NCI-H526 (cell line): ENCODE measurements around the gene MRPS27.
"Not testable (repeated sequence)": the region's sequence is repeated elsewhere in the genome, so short reads cannot be mapped to it uniquely, and the experiment has no call there.

Experiments
- DNase-seq, 2 experiments: peaks; one replicate each; lab custom pipeline; 2025; lab: John Stamatoyannopoulos, UW

Gene MRPS27

DNA sequence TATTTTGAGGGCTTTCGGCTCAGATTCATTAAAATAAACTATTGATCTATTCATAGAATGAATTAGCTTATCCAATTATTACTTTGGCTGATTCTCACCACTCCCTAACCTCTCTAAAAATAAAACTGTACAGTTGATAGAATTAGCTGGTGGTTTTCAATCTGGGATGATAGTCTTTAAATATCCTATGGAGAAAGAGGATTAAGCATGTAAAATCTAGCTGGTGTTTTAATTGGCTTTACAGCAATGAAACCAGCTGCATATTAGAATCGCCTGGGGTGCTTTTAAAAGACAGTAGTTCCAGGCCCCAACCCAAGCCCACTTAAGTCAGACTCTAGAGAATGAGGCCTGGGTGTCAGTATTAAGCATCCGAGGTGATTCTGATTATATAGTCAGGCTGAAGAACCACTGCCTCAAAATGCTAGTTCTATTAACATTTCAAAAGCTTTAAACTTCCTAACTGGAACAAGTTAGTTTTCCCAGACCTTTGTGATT, 117.7 kb downstream of the MRPS27 start:
- DNase-seq = no peak

GRCh38 chr5:72199681-72200080, 120.4 kb downstream of the MRPS27 start:
- no peak for DNase-seq

GRCh38 chr5:72197393-72197792, 122.6 kb downstream of the MRPS27 start:
- DNase-seq = no peak

- DNase-seq = no peak
Measured at GRCh38 chr5:72195581-72195980, 124.5 kb downstream of the MRPS27 start.

- no peak for DNase-seq
Measured at GRCh38 chr5:72194846-72195245, 125.2 kb downstream of the MRPS27 start.

GRCh38 chr5:72191404-72191803, 128.6 kb downstream of the MRPS27 start:
- no peak for DNase-seq

DNA sequence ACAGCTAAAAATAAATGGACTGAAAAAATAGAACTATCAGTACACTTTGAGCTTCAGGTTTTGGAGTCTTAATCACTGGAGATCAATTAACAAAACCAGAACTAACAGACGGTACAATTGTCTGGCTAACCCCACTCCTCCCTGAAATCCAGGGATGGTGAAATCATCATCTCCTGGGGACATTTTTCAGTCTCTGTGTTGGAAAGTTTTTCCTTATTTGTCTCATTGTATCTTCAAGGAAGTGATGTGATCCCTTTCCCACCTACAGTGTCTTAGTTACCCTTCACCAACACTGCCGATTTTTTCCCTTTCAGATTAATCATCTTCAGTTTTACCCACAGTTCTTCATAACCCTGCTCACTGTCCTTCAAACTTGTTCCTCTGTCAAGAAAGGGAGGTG, 130.9 kb downstream of the MRPS27 start:
- no peak for DNase-seq

DNA sequence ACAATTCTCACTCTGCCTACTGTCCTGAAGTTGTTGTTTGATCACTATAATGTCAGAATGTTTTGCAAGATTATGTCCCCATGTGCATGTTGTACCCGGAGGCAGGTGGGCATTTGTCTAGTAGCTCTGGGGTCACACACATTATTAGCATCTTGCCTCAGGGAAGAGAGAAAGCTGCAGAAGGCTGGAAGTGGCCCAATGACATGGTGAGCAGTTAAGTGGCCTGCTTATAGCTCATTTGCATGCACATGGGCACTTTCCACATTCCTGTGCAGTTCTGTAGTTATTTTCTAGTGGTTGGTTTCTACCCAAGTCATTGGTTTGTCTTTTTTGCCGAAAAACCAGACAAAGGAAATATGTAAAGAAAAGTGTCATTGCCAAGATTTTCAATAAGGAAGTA, 131.9 kb downstream of the MRPS27 start:
- DNase-seq = no peak

- no peak for DNase-seq
Measured at GRCh38 chr5:72187388-72188075, 132.5 kb downstream of the MRPS27 start.

DNA sequence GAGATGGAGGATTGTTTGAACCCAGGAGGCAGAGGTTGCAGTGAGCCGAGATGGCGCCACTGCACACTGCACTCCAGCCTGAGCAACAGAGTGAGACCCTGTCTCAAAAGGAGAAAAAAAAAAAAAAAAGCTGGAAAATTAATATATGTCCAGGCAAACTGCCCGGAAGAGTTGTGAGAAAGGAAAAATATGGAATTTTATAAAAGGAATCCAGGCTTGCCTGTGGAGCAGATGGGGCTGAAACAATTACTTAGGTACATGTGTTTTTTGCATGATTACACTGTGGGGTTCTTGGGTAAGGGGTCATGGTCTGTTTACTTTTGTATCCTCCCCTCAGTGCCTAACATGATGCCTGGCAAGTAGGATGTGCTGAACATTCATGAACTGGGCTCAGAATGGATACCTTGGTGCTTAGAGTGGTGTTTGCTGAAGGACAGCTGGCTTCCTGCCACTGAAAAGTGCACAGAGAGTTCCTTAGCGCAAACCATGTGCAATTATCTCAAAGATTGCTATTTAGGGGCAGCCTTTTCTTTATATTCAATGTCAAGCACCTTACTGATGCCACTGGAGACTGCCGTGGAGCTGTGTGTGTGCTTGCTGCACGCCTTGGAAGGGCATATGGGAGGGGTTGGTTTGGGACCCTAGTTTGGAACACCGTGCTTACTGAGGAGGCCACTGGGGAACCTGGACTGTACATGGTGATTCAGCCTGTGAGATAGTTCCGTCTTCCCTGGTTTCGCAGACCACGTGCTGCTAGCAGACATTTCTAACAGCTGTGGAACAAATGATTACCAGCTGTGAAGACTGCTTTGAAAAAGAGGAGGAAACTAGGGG, 134.3 kb downstream of the MRPS27 start:
- DNase-seq = no peak

DNA sequence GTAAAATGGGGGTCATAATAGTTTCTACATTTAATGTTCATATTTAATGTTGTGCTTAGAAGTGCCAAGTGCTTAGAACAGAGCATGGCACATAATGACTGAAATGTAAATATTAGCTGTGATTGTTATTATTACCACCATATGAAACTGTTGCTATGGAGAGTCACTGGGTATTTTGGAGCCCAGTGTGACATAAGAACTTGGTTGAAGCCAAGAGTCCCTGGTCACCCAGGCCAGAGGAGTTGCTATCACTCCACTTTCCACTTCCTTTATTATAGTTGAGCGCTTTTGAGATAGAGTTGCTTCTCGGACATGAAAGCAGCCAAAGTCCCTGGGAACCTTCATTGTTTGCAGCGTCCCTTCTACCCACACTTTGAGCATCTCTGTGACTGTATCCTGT, 135.6 kb downstream of the MRPS27 start:
- no peak for DNase-seq

DNA sequence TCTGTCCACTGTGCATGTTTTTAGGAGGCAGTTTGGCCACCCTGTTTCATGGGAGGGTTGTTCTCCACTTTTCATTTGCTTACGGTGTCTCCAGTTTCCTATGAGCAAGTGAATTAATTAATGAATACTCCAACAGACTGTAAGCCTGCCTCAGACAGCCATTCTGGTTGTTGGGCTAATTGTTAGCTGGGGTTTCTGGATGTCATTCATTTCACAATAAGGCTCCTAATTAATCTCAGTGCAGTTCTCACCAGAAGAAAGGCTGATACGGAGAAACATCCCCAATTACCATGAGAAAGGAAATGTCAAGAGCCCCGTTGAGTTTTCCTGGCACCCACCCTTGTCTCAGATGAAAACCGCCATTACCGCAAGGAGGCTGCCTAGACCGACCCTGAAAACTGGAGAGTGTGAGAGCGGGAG, 136.9 kb downstream of the MRPS27 start:
- DNase-seq = no peak

GRCh38 chr5:72182686-72183085, 137.4 kb downstream of the MRPS27 start:
- no peak for DNase-seq

DNA sequence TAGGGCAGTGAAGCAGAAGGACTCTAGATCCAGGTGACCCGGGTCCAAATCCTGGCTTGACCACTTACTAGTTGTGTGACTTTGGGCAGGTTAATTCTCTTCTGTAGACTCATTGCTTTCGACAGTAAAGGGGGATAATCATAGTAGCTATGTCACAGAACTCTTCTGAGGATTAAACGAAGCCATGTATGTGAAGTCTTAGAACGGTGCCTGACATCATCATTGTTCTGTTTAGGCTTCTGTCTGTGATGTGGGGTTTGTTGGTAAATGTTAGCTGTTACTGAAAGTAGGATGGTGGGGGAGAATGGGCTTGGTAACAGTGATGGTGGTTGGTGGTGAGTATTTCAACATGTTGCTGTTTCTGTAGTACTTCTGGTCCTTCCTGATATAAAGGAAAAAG, 139.1 kb downstream of the MRPS27 start:
- no peak for DNase-seq

- no peak for DNase-seq
Measured at GRCh38 chr5:72179816-72180440, 140.1 kb downstream of the MRPS27 start.

DNA sequence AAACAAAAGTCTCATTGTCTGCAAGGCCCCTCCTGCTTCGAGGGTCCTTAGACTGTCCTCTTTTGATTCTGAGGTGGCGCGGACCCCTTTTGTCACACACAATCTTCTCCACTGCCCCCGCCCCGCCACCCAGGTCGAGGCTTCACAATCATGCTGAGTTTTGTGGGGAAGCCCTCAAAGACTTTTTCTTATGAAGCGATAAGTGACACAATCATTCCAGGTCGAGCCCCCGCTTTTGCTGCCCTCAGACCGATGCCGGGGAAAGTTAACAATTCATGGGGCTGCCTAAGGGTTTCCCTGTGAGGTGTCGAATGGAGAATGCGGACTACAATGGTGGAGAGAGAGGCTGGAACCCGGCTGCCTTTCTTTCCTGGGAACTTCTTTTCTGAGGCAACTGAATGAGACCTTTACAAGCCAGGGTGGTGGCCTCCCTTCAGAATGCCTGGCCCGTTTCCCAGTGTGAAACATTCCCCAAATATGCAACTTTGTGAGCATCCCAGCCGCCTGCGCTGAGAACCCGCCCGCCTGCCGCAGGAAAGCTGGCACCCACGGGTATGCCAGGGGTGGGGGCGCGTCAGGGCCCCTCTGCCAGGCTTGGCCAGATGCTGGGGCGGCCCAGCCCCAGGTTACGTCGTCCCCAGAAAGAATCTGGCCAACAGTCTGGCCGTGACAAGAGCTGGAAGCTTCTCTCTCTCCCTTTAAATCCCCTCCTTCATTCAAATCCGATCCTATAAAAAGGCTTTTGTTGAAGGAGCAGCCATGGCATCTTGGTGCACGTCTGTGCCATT, 140.8 kb downstream of the MRPS27 start:
- DNase-seq = no peak

- DNase-seq = no peak
Measured at GRCh38 chr5:72177538-72177937, 142.5 kb downstream of the MRPS27 start.

GRCh38 chr5:72172786-72173185, 147.3 kb downstream of the MRPS27 start:
- peak; percentile 28 to 51 for DNase-seq

DNA sequence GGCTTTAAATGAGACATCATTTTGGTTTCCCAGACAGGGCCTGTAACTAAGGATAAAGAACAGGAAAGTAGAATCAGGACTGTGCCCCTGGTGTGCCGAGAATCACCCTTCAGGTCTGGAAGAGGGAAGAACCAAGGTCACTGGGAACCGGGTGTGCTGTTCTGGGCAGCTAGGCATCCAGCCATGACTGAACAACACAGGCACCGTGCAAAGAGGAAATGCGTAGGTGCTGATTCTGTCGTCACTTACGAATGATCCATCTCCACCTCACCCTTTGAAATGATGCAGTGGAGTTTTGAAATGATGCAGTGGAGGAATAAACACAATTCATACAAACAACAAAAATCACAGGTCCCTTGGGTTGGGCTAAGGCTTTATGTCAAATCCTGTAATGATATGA, 148.4 kb downstream of the MRPS27 start:
- DNase-seq = no peak

- not testable (repeated sequence) for DNase-seq
Measured at GRCh38 chr5:72171181-72171580, 148.9 kb downstream of the MRPS27 start.

DNA sequence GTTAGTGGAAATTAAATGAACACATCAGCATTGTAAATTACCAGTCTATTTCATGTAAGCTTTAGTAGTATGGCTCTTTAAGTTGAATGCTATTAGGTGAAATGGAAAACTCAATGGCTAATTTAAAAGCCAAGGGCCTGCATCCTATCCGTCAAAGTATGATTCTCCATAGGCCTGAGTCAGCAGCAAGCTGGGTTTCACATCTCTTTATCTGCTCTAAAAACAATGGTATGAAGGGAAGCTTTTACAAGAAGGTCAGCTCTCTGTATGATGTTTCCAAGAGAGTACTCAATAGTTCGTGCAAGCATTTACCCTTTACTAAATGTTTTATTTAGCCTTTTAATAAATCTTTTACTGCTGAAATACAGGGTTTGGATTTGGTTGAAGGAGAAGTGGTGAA, 149.9 kb downstream of the MRPS27 start:
- DNase-seq = no peak
